ENCODE measurements around the gene SIM1.

SIM1 gene, protein sequence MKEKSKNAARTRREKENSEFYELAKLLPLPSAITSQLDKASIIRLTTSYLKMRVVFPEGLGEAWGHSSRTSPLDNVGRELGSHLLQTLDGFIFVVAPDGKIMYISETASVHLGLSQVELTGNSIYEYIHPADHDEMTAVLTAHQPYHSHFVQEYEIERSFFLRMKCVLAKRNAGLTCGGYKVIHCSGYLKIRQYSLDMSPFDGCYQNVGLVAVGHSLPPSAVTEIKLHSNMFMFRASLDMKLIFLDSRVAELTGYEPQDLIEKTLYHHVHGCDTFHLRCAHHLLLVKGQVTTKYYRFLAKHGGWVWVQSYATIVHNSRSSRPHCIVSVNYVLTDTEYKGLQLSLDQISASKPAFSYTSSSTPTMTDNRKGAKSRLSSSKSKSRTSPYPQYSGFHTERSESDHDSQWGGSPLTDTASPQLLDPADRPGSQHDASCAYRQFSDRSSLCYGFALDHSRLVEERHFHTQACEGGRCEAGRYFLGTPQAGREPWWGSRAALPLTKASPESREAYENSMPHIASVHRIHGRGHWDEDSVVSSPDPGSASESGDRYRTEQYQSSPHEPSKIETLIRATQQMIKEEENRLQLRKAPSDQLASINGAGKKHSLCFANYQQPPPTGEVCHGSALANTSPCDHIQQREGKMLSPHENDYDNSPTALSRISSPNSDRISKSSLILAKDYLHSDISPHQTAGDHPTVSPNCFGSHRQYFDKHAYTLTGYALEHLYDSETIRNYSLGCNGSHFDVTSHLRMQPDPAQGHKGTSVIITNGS

DNA sequence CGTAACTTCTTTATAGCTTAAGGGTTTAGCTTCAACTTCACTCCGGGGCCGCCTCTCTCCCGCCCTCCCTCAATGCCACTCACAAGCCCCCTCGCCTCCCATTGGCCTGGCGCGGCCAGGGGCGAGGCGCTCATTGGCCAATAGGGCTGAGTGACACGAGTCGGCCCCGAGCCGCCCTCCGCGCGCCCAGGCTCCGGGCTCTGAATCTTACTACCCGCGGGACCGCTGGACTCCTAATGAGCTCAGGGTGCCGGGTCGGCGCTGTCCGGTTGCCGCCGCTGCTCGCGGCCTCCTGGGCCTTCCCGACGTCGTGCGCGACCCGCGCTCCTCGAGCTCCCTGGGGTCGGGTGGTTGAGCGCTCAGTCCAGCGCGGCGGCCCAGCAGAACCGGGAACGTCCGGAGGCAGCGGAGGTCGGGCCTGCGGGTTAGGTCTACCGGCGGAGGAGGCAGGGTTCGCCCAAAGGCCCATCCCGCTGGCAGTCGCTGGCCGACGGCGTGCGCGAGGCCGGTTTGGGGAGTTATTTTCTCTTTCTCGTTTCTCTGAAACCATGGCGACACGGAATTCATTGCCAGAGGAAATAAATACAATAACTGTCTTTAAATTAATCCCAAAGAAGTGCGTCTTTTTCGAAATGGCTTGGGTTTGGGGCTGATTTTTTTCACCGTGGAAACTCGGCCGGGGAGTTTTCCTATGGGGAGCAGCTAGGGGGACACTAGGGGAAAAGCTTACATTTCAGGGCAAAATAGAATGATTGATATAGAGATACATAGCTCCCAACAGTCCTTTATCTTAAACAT lies at the start of gene SIM1:
TSS of gene SIM1 (minus strand) at position 19 of the 798 bp plus-strand sequence. CDS start 1,453 bp downstream, outside the sequence.
- peak; percentile 41 for DNase-seq (ENCODE audit: low read depth)

DNA sequence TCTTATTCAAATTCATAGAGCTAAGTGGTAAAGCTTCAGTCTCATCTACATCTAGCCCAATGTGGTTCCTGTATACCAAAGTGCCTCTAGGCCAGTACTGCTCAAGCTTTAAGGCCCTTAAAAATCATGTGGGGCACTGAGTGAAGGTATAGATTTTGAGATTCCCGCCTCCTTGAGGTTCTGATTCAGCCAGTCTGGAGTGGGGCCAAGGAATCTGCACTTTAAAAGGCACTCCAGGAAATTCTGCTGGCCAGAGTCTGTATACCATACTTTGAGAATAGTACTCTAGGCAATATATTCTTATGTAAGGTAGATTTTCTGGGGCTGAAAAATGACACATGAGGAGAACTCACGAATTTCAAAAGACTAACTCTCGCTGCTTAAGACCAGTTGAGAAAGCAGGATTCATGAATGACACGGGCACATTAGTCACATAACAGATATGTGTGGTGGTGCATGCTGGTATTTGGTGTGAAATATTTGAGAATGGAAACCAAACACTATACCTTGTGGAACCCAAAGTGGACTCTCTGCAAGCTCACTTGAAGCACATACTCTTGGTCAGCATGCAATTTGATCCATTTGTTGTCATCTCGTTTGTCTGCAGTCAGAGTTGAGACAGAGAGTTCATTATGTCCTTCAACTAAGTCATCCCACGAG lies 47.6 kb upstream of the SIM1 start:
- DNase-seq (ENCODE audit: low read depth): no peak

DNA sequence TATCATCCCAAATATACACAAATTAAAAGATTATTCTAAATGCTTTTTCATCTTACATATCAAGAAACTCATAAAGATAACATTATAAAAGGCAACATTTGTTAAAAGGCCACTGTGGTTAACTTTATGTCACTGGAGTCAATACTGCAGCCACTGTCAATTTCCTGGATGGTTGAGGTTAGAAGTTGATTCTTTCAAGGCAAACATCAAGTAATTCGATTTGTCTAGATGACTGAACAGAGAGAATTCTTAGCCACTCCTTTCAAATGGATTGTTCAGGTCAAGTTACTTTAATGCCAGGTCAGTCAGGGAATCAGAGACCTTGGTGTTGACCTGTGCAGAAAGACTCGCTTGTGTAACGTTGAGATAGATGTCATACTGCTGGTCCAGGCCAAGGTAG lies 44.4 kb upstream of the SIM1 start:
- DNase-seq (ENCODE audit: low read depth): no peak

DNA sequence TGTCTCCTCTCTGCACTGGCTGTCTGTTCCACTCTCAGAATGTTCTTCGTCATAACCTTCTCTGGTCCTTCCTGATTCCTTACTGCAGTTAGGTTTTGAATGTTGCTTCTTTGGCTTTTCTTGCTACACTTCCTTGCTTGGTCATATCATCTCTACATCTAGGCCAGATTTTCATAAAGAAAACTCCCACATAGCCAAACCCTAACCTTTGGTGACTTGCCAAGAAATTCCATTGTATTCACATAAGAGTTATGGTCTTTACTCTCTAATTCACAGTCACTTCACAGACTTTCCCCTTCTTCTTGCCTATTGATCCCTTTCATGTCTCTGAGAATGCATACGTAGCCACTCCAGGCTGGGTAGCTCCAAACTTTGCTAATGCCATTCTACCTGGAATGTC lies 41.9 kb upstream of the SIM1 start:
- DNase-seq (ENCODE audit: low read depth): no peak

DNA sequence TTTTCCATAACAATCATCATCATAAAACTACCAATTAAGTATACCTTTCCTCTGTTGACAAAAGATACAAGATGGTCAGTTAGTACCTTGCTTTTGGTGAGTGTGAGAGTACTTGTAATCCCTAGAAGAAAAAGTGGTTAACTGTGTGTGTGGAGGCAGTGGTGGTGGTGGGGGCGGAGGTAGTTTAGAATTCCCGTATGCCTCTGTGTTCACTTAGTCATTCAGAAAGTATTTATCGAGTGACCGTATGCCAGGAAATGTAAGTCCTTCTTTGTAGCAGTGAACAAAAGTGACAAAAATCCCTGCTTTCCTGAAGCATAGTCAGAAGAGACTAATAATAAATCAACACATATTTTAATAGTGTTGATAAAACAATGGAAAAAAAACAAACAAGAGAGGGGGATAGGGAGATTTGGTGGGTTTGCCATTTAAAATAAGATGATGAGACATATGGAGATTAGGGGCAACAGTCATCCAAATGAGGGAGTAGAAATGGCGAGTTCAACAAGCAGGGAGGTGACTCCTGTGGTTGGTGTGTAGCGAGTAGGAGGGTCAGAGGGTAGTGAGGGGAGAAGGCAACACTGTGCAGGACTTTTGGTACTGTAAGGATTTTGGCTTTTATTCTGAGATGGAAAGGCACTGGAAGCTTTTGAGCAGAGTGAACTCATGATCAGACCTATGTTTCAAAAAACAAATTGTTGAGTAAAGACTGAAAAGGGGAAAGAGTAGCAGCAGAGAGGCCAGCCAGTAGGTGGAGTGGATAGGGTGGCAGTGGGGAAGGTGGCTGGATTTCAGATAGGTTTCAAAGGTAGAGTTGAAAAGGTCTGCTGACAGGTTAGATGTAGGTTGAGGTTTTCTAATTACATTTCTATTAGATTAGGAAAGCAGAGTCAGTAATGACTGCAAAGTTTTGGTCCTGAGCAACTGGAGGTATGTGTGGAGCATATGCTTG lies 40.3 kb upstream of the SIM1 start:
- DNase-seq (ENCODE audit: low read depth): peak; percentile 59

DNA sequence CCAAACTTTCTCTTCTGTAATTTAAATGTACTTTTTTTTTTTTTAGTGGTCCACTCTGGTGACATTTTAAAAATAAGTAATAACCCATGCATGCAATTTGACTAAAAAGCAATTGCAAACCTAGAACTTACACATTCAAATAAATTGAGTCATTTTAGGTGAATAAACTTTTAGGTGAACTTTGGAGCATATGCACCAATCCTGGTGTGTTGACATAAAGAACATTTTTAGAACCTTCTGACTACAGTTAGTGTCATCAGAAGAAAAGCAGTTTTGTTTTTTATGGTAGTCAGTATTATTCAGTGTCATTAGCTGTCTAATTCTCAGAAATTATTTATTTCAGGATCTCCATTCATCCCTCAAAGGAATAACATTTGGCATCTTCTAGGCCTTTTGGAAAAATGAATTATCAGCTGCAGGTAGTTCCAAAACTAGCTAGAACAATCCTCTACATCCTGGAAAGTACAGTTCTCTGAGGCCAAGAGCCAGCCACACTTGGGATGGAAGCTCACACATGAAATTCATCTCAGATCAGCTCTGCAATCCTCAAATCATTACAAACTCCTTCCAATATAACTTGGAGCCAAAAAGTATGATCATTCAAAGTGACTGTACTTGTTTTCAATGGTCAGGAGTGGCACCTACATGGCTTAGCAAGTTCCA lies 38.5 kb upstream of the SIM1 start:
- no peak for DNase-seq (ENCODE audit: low read depth)

DNA sequence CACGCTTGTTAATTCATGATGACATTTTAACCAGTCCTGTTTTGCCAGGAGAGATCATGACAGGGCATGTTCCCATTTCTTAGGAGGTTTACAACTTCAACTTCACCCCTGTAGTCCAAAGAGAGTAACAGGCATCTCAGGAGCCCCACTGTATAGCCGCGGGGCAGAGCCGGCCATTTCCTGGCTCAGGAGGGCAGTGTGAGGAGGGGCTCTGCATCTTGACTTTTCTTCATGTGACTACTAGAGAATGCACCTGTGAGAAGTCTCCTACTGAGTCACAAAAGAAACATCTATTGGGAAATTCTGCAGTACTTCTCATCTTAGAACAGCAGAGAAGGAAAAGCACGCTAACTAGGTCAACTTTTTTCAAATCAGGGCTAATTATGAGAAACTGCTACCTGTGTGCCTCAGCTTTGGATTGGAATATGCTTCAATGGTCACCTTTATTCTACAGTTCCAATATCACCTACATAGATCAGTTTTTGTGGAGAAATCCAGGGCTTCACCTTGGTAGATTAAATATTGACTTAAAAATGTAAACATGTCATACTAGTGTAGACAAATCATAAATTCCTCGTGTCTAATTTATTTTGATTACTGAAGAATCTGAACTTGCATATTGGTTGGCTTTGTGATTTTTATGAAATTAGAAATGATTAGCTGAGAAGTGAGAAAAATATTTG lies 28.6 kb upstream of the SIM1 start:
- DNase-seq (ENCODE audit: low read depth): no peak

DNA sequence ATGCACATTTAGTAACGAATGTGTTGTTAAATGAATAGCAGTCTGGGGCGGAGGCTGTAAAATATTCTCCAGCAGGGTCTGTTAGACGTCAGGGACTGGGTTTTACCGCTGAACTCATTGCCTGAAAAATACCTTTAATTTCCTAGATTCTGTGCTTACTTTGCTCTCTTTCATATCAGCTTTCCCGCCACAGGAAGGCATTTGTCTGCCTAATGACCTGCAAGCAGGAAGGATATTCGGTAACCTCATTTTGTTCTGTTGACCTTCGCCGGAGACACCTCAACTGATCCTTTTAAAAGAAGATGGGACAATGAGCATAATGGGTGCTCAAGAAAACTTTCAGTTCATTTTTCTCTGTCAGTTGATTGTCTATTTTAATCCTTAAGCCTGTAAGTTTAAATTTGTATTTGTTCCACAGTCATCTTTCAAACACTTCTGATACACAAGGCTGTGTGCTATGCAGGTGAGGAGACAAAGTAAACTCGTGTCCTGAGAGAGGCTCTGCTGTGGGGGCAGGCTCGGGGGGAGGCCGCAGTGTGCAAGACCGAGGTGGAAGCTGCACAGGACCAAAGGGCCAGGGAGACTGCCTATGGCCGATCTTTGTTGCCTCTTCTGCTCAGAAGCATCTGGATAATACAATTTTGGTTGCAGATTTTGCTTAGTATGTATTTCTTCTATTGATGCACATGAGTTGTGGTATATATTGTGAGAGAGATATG lies 27.4 kb upstream of the SIM1 start:
- DNase-seq (ENCODE audit: low read depth): no peak

DNA sequence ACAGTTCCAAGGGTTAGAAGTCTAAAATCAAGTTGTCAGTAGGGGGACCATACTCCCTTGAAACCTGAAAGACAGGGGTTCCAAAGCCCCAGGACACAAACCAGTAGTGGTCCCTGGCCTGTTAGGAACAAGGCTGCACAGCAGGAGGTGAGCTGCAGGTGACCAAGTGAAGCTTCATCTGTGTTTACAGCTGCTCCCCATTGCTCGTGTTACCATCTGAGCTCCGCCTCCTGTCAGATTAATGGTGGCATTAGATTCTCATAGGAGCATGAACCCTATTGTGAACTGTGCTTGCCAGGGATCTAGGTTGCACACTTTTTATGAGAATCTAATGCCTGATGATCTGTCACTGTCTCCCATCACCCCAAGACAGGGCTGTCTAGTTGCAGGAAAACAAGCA lies 25.3 kb upstream of the SIM1 start:
- no peak for DNase-seq (ENCODE audit: low read depth)

DNA sequence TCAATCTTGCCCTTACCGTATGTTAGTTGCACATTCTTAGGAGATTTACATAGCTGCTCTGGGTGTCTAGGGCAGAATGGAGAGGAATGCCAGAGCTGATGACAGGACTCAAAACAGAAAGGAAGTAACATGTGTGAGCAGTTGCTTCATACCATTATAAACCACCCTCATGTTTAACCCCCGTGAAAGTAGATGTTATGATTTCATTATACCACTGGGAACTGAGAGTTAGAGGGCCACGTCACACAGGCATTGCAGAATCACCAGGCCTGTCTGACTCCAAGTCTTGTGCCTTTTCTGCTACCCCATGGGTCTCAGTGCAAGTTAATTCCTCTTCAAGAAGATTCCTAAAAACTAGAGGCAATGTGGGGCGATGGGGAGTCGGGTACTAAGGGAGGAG lies 23.5 kb upstream of the SIM1 start:
- no peak for DNase-seq (ENCODE audit: low read depth)

DNA sequence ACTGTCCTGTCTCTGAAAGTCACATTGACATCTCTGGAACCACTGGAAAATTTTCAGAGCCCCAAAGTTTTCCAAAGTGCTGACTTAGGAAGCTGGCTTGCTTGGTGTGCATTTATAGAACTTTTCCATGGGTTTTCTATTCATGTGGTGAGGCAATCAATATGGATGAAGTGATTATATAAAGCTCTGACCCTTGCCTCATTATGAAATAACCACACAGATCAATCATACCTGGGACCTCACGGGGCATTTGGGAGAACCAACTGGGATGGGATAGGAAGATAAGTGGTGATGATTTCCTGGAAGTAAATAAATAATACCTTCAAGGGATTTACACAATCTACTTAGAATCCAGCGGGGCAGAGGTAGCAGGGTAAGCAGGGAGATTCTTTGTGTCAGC lies 22.9 kb upstream of the SIM1 start:
- no peak for DNase-seq (ENCODE audit: low read depth)

DNA sequence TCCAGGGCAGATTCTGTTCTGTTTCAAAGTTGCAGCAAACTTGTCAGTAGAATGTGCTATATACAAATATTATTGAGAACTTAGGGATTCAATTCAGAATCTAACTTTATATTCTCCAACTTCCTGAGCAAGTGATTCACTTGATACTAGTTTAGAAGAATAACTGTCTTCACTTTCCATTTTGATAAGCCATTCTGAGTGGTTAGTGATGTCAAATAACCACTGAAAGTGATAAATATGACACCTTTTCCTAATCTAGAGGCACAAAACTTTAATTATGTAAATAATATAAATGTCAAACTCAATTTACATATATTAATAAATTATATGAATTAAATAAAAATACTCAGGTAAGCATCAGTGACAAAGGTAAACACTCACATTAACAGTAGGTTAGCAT lies 20.5 kb upstream of the SIM1 start:
- DNase-seq (ENCODE audit: low read depth): no peak

DNA sequence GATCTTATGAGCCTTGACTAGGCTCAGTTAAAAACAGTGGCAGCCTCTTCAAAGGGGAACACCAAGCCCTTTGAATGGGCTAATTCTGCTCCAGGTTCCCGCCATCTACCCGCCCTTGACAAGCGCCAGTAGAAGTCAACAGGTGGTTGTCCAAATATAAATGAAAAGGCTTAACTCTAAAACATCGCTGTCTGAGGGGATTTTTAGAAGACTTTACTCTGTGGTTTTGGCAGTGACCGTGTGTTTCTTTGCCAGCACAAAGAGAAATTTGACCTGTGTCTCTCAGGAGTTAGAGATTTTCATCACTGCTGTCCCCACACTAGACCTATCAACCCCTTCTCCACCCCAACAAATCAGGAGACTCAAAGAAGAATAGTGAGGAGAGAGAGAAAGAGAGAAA lies 19.8 kb upstream of the SIM1 start:
- DNase-seq (ENCODE audit: low read depth): no peak

DNA sequence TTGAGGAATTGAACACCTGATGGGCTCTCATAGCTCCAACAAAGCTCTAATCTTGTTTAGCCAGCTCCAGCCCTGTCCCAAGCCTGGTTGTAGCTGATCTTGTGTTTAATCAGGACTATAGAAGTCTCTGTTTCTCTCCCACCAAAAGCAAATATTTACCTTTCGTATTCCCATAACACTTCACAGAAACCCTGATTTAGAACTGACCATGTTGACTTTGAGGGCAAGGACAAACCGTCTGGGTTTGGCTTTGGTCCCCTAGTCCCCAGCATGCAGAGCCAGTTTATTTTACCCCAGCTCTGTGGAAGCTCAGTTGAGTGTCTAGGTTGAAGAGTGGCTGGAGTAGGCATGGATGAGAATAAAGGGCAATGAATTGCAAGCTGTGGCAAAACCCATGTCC lies 18.0 kb upstream of the SIM1 start:
- no peak for DNase-seq (ENCODE audit: low read depth)

DNA sequence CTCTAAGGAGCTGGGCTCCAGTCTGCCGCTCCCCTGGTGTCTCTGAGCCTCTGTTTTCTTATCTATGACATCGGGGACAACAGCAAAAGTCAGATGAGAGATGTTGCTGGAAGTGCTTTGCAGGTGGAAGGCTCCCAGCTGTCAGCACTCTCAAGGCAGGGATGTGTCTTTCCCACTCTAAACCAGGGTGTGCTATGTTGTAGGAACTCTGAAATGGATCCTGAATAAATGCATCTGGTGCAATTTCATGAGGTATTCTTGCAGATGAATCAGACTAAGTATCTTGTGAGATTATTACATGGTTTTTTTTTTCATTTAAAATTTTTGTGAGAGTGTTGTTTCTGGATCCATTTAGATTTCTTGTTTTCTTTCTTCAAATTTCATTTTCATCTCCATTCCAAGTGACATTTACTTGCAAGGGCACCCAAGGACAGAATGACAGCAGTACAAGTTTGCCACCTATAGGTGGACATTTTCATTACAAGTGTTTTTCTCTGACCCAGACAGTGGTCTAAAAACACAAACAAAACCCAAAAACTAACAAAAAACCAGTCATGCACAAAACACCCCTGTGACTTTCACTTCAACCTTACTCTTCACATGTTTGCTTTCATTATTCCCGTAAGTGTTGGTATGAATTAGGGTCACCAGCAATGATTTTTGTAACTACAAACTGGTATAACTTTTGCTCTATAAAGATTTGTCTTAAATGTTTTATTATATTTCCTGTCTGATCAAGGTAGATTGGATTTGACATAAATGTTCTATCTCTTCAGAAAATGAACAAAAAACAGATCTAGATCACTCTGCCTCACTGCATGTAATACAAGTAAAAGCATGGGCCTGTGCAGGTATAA lies 14.7 kb upstream of the SIM1 start:
- peak; percentile 20 for DNase-seq (ENCODE audit: low read depth)

DNA sequence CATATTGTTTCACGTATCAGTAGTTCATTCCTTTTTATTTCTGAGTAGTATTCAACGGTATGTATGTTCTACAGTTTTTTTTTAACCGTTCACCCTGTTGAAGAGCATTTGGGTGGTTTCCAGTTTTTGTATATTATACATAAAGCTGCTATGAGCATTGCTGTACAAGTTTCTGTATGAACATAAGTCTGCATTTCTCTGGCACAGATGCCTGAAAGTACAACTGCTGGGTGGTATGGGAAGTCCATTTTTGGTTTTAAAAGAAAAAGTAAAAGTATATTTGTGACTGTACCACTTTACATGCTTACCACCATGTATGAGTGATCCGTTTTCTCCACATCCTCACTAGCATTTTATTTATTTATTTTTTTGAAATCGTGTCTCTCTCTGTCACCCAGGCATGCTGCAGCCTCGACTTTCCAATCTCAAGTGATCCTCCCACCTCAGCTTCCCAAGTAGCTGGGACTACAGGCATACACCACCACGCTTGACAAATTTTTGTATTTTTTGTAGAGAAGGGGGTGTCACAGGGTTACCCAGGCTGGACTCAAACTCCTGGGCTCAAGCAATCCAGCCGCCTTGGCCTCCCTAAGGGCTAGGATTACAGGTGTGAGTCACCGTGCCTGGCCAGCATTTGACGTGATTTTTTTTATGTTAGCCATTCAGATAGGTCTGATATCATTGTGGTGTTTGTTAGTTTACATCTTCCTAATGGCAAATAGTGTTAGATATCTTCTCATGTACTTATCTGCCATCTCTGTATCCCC lies 11.0 kb upstream of the SIM1 start:
- DNase-seq (ENCODE audit: low read depth): no peak

DNA sequence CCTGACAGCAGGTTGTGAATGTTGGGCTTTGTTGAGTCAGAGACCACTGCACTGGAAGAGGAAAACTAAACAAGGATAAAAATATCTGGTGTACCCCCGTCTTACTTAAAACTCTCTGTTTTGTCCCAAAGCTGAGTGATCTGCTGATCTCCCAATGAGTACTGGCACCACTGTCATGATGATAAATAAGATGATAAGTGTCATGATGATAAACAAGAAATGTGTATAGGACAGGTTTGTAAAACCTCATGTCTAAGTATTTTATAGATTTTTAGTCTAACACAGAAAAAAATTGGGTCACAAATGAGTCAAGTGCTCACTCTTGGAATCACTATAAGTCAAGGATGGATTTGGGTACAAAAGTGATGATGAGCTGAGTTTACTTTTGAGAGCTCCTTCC lies 8.5 kb upstream of the SIM1 start:
- DNase-seq (ENCODE audit: low read depth): no peak
